CD4-positive, alpha-beta memory T cell (primary cell): ENCODE data around the gene EML3. TPM values are rescaled to one million over a fixed set of nuclear protein-coding genes. Genes with fewer than 3 reads are reported as not detected.

Experiments
- CTCF ChIA-PET: fragments of 350-600 bp; sonication (Branson Sonifier 250); formaldehyde crosslinking; loops from one replicate; lab custom pipeline; 2021; ENCODE audit warnings: inconsistent platforms; ENCODE audit not compliant: partially characterized antibody; lab: Charles Lee
- POLR2A ChIA-PET: fragments of 350-600 bp; sonication (Branson Sonifier 250); formaldehyde crosslinking; loops from one replicate; lab custom pipeline; 2021; ENCODE audit not compliant: partially characterized antibody; lab: Charles Lee
- DNase-seq, 5 donors: peaks; one replicate each; pipeline versions ENCODE4 v3.0.0 to v3.0.0-alpha.2; 2020 to 2022; ENCODE audit warnings: mixed read lengths in 1 of 5
- H3K27ac ChIP-seq: one replicate; pipeline ENCODE4 v1.7.0; 2013; ENCODE audit warnings: low read depth, low read length
- H3K27me3 ChIP-seq: 2 replicates; pipeline ENCODE4 v1.7.0; 2013; ENCODE audit warnings: mild to moderate bottlenecking, low read length, moderate library complexity; ENCODE audit not compliant: insufficient read depth
- H3K36me3 ChIP-seq: 2 replicates; pipeline ENCODE4 v1.7.0; 2013; ENCODE audit warnings: mild to moderate bottlenecking, low read length, moderate library complexity; ENCODE audit not compliant: insufficient read depth
- H3K4me1 ChIP-seq: 2 replicates; pipeline ENCODE4 v1.7.0; 2013; ENCODE audit warnings: mild to moderate bottlenecking, low read length, moderate library complexity; ENCODE audit not compliant: insufficient read depth
- H3K4me3 ChIP-seq, 2 donors: one replicate each; pipeline ENCODE4 v1.7.0; 2013; ENCODE audit warnings: low read length in 2 of 2, mild to moderate bottlenecking in 1 of 2
- H3K9me3 ChIP-seq, 2 donors: one replicate each; pipeline ENCODE4 v1.7.0; 2013; ENCODE audit warnings: low read length in 2 of 2, control low read depth in 1 of 2; ENCODE audit not compliant: control insufficient read depth in 1 of 2
- H3K27ac Mint-ChIP-seq, 7 donors: one replicate each; pipeline ENCODE4 v1.8.0; 2020 to 2021; ENCODE audit warnings: mixed read lengths in 7 of 7, mild to moderate bottlenecking in 6 of 7, inconsistent platforms in 3 of 7, moderate library complexity in 3 of 7
- H3K27me3 Mint-ChIP-seq, 2 donors: one replicate each; pipeline ENCODE4 v1.8.0; 2020 to 2021; ENCODE audit warnings: mixed read lengths in 2 of 2
- H3K36me3 Mint-ChIP-seq, 2 donors: one replicate each; pipeline ENCODE4 v1.8.0; 2020 to 2021; ENCODE audit warnings: mixed read lengths in 2 of 2, inconsistent platforms in 1 of 2, mild to moderate bottlenecking in 1 of 2
- H3K4me1 Mint-ChIP-seq, 4 donors: one replicate each; pipeline ENCODE4 v1.8.0; 2020 to 2021; ENCODE audit warnings: mixed read lengths in 4 of 4, mild to moderate bottlenecking in 1 of 4
- H3K4me3 Mint-ChIP-seq, 8 donors: one replicate each; pipeline ENCODE4 v1.8.0; 2020 to 2021; ENCODE audit warnings: mixed read lengths in 8 of 8, mild to moderate bottlenecking in 7 of 8, moderate library complexity in 6 of 8, inconsistent platforms in 3 of 8
- H3K9me3 Mint-ChIP-seq, 8 donors: one replicate each; pipeline ENCODE4 v1.8.0; 2020 to 2021; ENCODE audit warnings: mixed read lengths in 8 of 8, mild to moderate bottlenecking in 5 of 8, inconsistent platforms in 3 of 8, moderate library complexity in 1 of 8
- intact Hi-C: fragments of 100-400 bp; cut with micrococcal nuclease; formaldehyde crosslinking; loops from one replicate; pipeline ENCODE4 v1.15.1; 2023
- polyA plus RNA-seq, 2 donors: library from polyadenylated mRNA; unstranded; fragments of 300-500 nt; fragmentation: Illumina TruSeq; gene quantifications; one replicate each; pipeline ENCODE4 v1.2.3, GENCODE V29; 2021
- total RNA-seq, 2 experiments: library from RNA; stranded (reverse); gene quantifications; one replicate each; pipeline ENCODE4 v1.2.3, GENCODE V29; 2021

Gene EML3
- total and polyA plus RNA-seq, 4 experiments from 2014 or later, result 18.2 to 201 (median 108) TPM

DNA sequence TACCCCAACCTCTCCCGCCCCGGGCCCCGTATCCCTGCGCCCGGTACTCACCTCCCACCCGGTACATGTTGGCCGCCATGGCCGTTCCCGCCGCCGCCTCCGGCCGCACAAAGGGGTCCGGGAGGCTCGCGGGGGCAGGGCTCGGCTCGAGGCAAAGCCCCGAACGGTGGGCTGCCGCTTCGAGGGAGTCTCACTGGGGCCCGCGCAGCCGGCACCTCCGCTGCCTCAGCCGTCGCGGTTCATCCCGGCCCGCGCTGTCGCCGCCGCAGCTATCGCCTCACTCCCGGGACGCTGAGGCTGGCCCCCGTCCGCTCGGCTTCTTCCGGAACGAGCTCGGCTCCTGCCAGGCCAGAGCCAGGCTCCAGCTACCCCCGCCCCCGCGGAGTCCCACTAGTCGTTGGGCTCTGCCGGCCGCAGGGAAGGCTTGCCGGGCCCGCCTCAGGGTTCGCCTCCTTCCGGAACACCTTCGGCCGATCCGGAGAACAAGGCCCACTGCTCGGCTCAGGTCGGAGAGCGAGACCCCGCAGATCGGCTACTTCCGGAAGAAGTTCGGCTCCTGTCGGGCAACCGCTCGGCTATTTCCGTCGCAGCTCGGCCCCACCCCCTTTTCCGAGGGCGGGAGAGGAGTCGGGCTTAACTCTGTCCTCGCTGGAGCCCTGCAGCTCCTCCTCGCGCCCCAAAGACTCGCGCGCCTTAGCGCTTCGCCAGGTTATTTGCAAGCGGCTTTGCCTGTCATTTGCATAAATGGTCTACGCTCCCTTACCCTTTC, 11.0 kb downstream of the EML3 start, which contains the start of gene MTA2:
MTA2 (minus strand) TSS at position 494 of the 769 bp plus-strand sequence; CDS start at position 79, 415 bp downstream.
- Histone ChIP-seq H3K27me3 (no peaks in the 10 kb centered on the region), H3K27ac (peak within 1 kb of the TSS; percentile 91), H3K9me3 (no peaks in the 10 kb centered on the region), H3K4me1 (peaks cover 35% of the 10 kb centered on the region), H3K36me3 (peaks cover 50% of the 10 kb centered on the region), H3K4me3 (peak within 1 kb of the TSS; percentile 71 to 82)
- POLR2A ChIA-PET, result interaction anchor here (0.5 to 12.0 kb wide), 33 partner anchors 9 to 633 kb away, joined by 3 to 494 read pairs (median 6); partner anchors contain the start of genes AHNAK, B3GAT3, BSCL2 and C11orf98
- Mint-ChIP-seq H3K4me1 (peaks cover 33 to 60% (median 46%) of the 10 kb centered on the region in 4 donors), H3K27ac (peak within 1 kb of the TSS; percentile 90 to 99 (median 98)), H3K9me3 (no peaks in the 10 kb centered on the region), H3K27me3 (no peaks in the 10 kb centered on the region), H3K36me3 (peaks cover 53 to 71% of the 10 kb centered on the region in 2 donors), H3K4me3 (peak within 1 kb of the TSS; percentile 91 to 99 (median 96))
- DNase-seq, result peak; percentile 99 to 100 (median 100)
- intact Hi-C loops, result loop anchor here (1.0 kb wide), 1 partner anchor 11 kb away; the partner anchor contains the start of gene EML3
- CTCF ChIA-PET, result interaction anchor here (1.0 to 2.3 kb wide), 9 partner anchors 9 to 177 kb away, joined by 3 to 25 read pairs (median 4); partner anchors contain the start of genes B3GAT3, C11orf98, CSKMT and INTS5

DNA sequence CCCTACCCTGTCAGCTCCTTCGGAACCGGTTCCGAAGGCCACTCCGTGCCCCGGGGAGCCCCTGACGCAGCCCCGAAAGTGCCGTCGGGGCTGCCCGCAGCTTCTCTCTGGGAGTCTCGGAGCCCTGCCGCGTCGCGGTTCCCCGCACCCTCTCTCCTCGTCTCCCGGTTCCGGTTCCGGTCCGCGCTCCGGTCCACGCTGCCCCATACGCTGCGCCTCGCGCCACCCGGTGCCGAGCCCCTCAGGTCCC, 11.5 kb downstream of the EML3 start:
- Histone ChIP-seq H3K27ac (peak overlapping the region; percentile 91), H3K27me3 (no peaks in the 10 kb centered on the region), H3K36me3 (peaks cover 50% of the 10 kb centered on the region), H3K4me1 (peaks cover 35% of the 10 kb centered on the region), H3K4me3 (peak overlapping the region; percentile 71 to 82), H3K9me3 (no peaks in the 10 kb centered on the region)
- Mint-ChIP-seq H3K4me1 (peaks cover 31 to 62% (median 47%) of the 10 kb centered on the region in 4 donors), H3K4me3 (peak overlapping the region; percentile 91 to 99 (median 96)), H3K9me3 (no peaks in the 10 kb centered on the region), H3K27ac (peak overlapping the region; percentile 90 to 99 (median 98)), H3K27me3 (no peaks in the 10 kb centered on the region), H3K36me3 (peaks cover 58 to 72% of the 10 kb centered on the region in 2 donors)
- intact Hi-C loops, result no loop called here
- peak in 1 of 5 donors; percentile 66 for DNase-seq
- ChIA-PET POLR2A (interaction anchor here (0.6 to 12.0 kb wide), 29 partner anchors 8 to 280 kb away, joined by 3 to 494 read pairs (median 7); partner anchors contain the start of genes AHNAK, B3GAT3, BSCL2 and C11orf98), CTCF (interaction anchor here (1.0 to 2.3 kb wide), 9 partner anchors 9 to 177 kb away, joined by 3 to 25 read pairs (median 4); partner anchors contain the start of genes C11orf98, CSKMT and TUT1)

DNA sequence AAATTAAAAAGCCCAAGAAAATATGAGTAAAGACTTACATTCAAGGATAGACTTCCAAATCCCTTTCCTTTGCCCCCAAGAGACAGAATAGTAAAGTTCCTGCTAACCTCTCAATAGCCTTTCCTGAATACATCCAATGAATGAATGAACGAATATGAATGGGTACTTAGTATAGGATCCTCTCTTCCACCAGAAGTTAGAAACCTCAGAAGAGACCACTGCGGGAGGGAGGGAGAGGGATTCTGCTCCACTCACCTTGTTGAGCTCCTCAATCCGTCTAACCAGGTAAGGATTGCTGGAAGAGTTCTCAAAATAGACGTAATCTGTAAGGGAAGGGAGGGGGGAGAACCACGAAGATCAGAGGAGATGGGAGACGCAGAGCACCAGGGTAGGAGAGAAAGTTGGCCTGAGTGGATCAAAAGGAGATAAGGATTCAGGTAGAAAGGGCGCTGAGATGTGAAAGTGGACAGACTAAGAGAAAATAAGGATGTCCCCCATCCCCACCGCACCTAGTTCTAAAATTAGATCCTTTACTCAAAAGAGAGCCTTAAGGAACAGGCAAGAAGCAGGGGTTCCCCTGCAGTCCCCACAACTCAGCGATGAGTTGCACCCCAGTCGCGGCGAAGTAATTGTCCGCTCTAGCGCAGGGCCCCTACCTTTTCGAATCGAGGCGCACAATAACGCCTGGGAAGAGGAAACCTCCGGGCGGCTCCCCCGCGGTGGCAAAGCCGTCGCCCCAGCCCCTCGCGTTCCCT, 12.0 kb downstream of the EML3 start:
- CTCF ChIA-PET, result interaction anchor here (1.0 to 2.3 kb wide), 8 partner anchors 8 to 186 kb away, joined by 3 to 25 read pairs (median 3); partner anchors contain the start of genes C11orf98, CSKMT and TUT1
- intact Hi-C loops, result no loop called here
- peak in 1 of 5 donors; percentile 46 for DNase-seq

DNA sequence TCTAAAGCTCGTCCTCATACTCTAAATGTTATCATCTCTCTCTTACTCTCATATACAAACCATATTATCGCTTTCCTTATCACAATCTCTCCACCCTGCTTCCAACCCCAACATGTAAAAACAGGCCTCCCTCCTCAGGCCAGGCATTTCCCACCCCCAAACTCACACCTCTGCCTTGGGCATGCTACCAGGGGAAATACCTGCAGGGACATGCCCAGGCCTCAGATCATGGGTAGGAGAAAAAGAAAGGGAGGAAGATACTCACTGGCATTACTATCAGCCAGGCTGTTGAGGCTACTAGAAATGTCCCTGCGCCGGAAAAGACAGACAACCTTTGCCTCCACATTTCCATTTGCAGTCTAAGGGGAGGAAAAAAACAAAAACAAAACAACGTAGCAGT, 12.7 kb downstream of the EML3 start:
- Histone ChIP-seq H3K36me3 (peaks cover 50% of the 10 kb centered on the region), H3K4me3 (peak overlapping the region; percentile 71 to 82), H3K9me3 (no peaks in the 10 kb centered on the region), H3K27me3 (no peaks in the 10 kb centered on the region), H3K27ac (peak overlapping the region; percentile 91), H3K4me1 (peaks cover 27% of the 10 kb centered on the region)
- intact Hi-C loops, result loop anchor here (1.0 kb wide), 4 partner anchors 9 to 232 kb away; partner anchors contain the start of genes C11orf98, CSKMT, STX5 and TEX54
- H3K4me1 Mint-ChIP-seq, result peaks cover 33 to 71% (median 52%) of the 10 kb centered on the region in 4 donors
- peak in 1 of 5 donors; percentile 65 for DNase-seq
- peak overlapping the region; percentile 90 to 99 (median 98) for H3K27ac Mint-ChIP-seq
- H3K27me3 Mint-ChIP-seq, result no peaks in the 10 kb centered on the region
- peaks cover 63 to 77% of the 10 kb centered on the region in 2 donors for H3K36me3 Mint-ChIP-seq
- H3K9me3 Mint-ChIP-seq, result no peaks in the 10 kb centered on the region
- POLR2A ChIA-PET, result interaction anchor here (0.6 to 12.0 kb wide), 28 partner anchors 7 to 281 kb away, joined by 3 to 494 read pairs (median 8); partner anchors contain the start of genes AHNAK, B3GAT3, BSCL2 and C11orf98
- CTCF ChIA-PET, result interaction anchor here (0.7 to 2.3 kb wide), 11 partner anchors 8 to 187 kb away, joined by 3 to 25 read pairs (median 3); partner anchors contain the start of genes C11orf98, CSKMT and TUT1
- H3K4me3 Mint-ChIP-seq, result peak overlapping the region; percentile 91 to 99 (median 96)

More for the DNA sequence above, 12.0 kb downstream of the EML3 start:
- POLR2A ChIA-PET, result interaction anchor here (0.6 to 12.0 kb wide), 23 partner anchors 8 to 254 kb away, joined by 3 to 494 read pairs (median 11); partner anchors contain the start of genes AHNAK, B3GAT3, BSCL2 and C11orf98
- Mint-ChIP-seq H3K27ac (peak overlapping the region; percentile 90 to 99 (median 98)), H3K36me3 (peaks cover 60 to 75% of the 10 kb centered on the region in 2 donors), H3K27me3 (no peaks in the 10 kb centered on the region), H3K4me1 (peaks cover 31 to 66% (median 48%) of the 10 kb centered on the region in 4 donors), H3K9me3 (no peaks in the 10 kb centered on the region), H3K4me3 (peak overlapping the region; percentile 91 to 99 (median 96))
- H3K27ac ChIP-seq, result peak overlapping the region; percentile 91
- peaks cover 34% of the 10 kb centered on the region for H3K4me1 ChIP-seq
- peak overlapping the region; percentile 71 to 82 for H3K4me3 ChIP-seq
- peaks cover 50% of the 10 kb centered on the region for H3K36me3 ChIP-seq
- H3K9me3 ChIP-seq, result no peaks in the 10 kb centered on the region
- H3K27me3 ChIP-seq, result no peaks in the 10 kb centered on the region

DNA sequence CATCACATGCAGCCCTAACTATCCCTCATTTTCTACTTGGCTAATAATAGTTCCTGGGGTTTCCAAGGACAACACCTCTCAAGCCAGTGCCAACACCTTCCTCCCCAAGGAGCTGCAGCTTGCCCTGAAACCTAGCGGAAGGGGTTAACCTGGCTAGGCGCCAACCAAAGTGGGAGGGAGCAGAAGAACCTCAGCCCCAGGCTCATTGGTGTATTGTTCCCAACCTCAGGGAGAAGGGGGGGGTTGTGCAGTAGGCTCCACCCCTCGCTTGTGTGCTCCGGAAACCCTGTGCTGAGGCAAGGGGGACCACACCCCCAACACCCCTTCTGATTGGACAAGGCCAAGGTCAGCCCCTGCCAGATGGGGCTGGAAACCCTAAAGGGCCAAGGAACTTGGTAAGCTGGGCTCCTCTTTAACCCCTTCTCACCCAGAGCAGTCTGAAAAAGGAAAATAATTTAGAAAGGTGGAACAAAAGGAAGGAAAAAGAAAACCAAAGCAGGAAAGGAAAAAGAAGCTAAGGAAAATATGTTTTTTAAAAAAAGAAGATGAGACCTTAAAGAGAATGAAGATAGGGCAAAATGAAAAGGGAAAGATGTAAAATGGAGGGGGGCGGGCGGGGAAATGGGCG, 13.4 kb downstream of the EML3 start:
- Mint-ChIP-seq H3K4me1 (peaks cover 36 to 77% (median 55%) of the 10 kb centered on the region in 4 donors), H3K4me3 (peak overlapping the region; percentile 91 to 99 (median 96)), H3K27me3 (no peaks in the 10 kb centered on the region), H3K27ac (peak overlapping the region; percentile 90 to 99 (median 98)), H3K36me3 (peaks cover 67 to 81% of the 10 kb centered on the region in 2 donors), H3K9me3 (no peaks in the 10 kb centered on the region)
- ChIA-PET CTCF (interaction anchor here (0.7 to 1.8 kb wide), 9 partner anchors 8 to 187 kb away, joined by 3 to 7 read pairs (median 3); partner anchors contain the start of gene TUT1), POLR2A (interaction anchor here (0.6 to 12.0 kb wide), 26 partner anchors 7 to 282 kb away, joined by 3 to 494 read pairs (median 6); partner anchors contain the start of genes AHNAK, B3GAT3, C11orf98 and CSKMT)
- Histone ChIP-seq H3K9me3 (no peaks in the 10 kb centered on the region), H3K36me3 (peaks cover 50% of the 10 kb centered on the region), H3K4me3 (peak overlapping the region; percentile 30 to 71), H3K27me3 (no peaks in the 10 kb centered on the region), H3K27ac (peak overlapping the region; percentile 91), H3K4me1 (peaks cover 28% of the 10 kb centered on the region)
- intact Hi-C loops, result loop anchor here (1.0 kb wide), 4 partner anchors 8 to 233 kb away; partner anchors contain the start of genes C11orf98, CSKMT, STX5 and TEX54
- peak; percentile 96 to 100 (median 99) for DNase-seq

DNA sequence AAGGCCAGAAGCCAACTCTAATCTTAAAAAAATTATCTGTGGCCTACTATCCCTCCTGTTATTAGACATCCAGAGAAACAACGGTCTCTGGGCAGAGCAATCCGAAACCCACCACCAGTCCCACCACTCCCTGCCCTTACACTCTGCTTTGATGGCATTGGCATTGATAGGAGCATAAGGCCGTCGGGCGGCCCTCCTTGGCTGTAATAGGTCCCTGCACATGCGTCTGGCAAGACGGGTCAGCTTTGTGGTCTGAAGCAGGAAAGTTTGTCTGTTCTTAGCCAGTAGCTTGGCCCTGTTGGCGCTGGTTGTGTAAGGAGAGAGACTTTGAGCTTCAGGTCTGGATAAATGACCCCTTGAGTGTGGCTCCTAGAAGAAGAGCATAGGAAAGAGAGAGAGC, 17.5 kb downstream of the EML3 start:
- H3K9me3 Mint-ChIP-seq, result peaks cover 0 to 8% (median 0%) of the 10 kb centered on the region in 8 donors
- no peak overlapping the region for H3K4me3 ChIP-seq
- no peak overlapping the region for H3K4me3 Mint-ChIP-seq
- DNase-seq, result no peak
- H3K4me1 ChIP-seq, result peaks cover 58% of the 10 kb centered on the region
- no peaks in the 10 kb centered on the region for H3K9me3 ChIP-seq
- intact Hi-C loops, result no loop called here
- H3K4me1 Mint-ChIP-seq, result peaks cover 39 to 88% (median 64%) of the 10 kb centered on the region in 4 donors
- H3K36me3 ChIP-seq, result peaks cover 51% of the 10 kb centered on the region
- no peaks in the 10 kb centered on the region for H3K27me3 Mint-ChIP-seq
- H3K36me3 Mint-ChIP-seq, result peaks cover 60 to 80% of the 10 kb centered on the region in 2 donors
- no peak overlapping the region for H3K27ac ChIP-seq
- ChIA-PET POLR2A (interaction anchor here (0.6 to 12.0 kb wide), 9 partner anchors 9 to 246 kb away, joined by 3 to 494 read pairs (median 5); partner anchors contain the start of genes B3GAT3, C11orf98, CSKMT and EML3), CTCF (interaction anchor here (1.0 to 6.3 kb wide), 6 partner anchors 12 to 267 kb away, joined by 3 to 82 read pairs (median 4); partner anchors contain the start of gene ZBTB3)
- no peaks in the 10 kb centered on the region for H3K27me3 ChIP-seq
- H3K27ac Mint-ChIP-seq, result peak overlapping the region in 5 of 7 donors; percentile 10 to 87 (median 52)
